HG03139 (cell line): ENCODE results near the gene NKD2.

Experiments
- ATAC-seq: cut with Tn5 transposase; IDR thresholded peaks from one replicate; pipeline ENCODE4 v1.9.1; 2021; ENCODE audit not compliant: unreplicated experiment

The NKD2 gene

GRCh38 chr5:978054-978453 is 30.5 kb upstream of the NKD2 start:
- no peak for ATAC-seq

GRCh38 chr5:978693-979092 is 29.9 kb upstream of the NKD2 start:
- no peak for ATAC-seq

GRCh38 chr5:979100-979817 is 29.3 kb upstream of the NKD2 start:
- ATAC-seq, result no peak

DNA sequence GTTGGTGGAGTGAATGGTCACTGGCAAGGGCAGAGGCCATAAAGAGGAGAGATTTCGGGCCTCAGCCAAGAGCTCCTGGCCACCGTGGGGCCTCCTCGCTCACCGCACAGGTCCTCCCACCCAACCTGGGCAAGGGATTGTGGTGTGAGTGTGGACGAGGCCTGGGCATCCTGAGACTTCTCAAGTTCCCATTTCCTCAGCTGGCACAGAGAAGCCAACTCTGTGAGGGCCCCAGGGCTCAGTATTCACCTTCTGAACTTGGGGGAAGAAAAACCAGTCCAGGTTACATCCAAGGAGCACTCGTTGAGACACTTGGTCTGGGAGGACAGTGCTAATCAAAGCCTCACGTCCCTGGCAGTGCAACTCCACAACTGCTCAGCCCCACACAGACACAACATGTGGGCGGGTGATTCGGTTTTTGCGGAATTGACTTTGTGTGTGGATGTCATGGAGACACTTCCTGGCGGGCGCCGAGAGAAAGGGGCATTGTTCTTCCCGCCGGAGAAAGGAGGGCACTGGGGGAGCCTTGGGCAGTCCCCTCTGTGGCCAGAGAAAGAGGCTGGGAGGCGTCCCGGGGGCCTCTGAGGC is 28.5 kb upstream of the NKD2 start:
- ATAC-seq, result no peak

- ATAC-seq, result no peak
Observed at GRCh38 chr5:980966-981365, 27.6 kb upstream of the NKD2 start.

DNA sequence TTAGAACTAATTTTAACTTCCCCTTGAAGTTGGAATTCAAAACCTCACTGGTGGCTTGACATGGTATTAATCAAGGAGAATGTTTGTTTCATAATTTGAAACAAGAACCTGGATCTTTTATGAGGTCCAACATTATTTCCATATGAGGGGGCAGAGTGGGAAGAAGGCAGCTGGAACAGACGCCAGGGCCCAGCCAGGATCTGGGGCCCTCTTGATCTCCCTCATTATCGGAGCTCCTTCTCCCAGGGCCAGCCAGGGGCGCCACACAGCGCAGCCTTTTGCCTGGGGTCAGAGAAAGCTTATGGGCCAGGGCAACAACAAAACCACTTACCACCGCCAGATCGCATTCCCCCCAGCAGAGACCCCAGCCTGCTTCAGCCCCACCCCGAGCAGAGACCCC is 27.1 kb upstream of the NKD2 start:
- no peak for ATAC-seq

DNA sequence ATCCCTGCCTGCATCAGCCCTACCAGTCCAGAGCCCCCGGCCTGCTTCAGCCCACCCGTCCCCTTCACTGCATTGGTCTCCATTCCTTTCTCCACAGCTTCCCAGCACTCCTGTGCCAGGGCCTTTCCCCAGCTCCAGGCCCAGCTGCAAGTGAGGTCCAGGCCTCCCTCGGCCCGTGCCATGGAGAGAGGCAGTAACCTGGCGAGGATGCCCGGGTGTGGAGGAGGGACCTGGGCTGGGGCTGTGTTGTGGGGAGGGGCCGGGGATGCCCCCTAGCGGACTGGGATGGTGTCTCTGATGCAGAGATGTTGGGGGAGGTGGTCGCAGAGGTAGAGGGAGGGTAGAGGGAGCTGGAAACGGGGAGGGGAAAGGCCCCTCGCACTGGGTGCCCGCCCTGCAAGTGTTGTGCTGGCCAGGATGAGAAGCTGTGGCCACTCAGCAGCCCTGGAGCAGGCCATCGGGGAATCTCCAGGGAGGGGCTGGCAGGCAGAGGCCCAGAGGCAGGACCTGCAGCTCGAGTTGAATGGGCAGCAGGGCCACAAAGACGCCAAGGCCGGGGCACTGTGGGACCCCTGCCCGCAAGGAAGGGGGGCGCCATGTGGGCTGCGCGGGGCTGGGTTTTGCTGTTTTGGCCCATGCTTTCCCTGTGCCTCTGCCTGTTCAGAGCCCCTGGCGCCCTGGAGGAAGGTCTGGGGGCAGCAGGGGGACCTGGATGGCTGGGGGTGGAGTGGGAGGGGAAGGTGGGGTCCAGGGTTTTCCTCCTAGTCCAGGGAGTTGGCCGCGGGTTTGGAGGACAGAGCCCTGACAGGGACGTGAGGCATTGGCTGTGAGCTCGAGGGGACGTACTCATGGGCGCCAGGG is 26.0 kb upstream of the NKD2 start:
- ATAC-seq, result no peak

GRCh38 chr5:983238-983524 is 25.4 kb upstream of the NKD2 start:
- ATAC-seq, result no peak

DNA sequence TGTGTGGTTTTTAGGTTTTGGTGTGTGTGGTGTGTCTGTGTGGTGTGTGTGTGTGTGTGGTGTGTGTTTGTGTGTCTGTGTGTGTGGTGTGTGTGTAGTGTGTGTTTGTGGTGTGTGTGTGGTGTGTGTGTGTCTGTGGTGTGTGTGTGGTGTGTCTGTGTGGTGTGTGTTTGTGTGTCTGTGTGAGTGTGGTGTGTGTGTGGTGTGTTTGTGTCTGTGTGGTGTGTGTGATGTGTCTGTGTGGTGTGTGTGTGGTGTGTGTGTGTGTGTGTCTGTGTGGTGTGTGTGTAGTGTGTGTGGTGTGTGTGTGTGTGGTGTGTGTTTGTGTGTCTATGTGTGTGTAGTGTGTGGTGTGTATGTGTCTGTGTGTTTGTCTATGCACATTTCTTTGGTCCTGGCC is 25.0 kb upstream of the NKD2 start:
- no peak for ATAC-seq

DNA sequence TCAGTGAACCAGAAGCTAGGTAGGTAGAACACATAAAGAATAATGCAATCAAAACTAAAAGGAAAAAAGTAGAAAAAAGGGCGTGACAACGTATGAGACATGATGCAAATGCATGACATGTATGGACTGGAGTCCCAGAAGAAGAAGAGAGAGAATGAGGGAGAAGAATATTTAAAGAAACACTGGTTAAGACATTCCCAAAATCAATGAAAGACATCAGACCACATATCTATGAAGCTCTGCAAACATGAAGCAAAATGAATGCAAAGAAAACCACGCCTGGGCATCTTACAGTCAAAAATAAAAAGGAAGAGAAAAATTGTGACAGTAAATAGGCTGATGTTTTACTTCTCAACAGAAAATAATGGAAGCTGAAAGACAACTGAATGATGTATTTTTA is 23.8 kb upstream of the NKD2 start:
- ATAC-seq, result no peak

- no peak for ATAC-seq
Observed at GRCh38 chr5:987761-988160, 20.8 kb upstream of the NKD2 start.

GRCh38 chr5:988322-988721 is 20.3 kb upstream of the NKD2 start:
- ATAC-seq, result no peak

- ATAC-seq, result no peak
Observed at GRCh38 chr5:989961-990530, 18.6 kb upstream of the NKD2 start.

DNA sequence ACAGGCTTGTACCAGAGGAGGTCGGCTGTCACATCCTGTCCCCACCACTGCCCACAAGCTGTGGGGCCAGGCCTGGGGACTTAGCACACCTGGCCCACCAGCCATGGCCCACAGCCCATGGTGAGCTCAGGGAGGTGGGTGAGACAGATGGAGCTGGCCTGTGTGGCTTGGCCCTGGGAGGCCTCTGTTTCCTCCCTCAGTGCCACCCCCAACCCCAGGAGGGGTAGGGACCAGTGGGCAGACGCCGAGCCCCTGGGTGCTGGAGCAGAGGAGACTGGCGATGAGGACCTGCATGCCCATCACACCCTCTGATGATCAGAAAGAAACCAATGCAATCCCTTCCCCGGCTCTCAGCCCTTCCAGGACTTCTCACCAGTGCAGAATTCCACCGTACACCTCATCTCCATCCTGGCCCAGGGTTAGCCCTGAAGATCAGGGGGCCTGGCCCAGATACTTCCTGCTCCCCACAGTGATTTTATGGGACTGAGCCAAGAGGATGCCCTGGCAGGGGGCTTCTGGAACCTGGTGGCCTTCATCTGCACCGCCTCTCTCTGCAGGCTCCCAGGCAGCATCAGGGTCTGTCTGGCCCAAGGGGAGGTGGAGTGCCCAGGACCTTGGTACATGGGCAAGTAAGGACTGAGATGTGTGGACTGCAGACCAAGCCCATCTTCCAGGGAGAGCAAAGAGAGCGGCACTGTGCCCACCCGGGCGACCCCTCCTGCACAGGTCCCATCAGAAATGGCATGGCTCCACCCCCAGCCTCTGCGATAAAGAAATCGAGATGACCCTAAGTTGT is 16.9 kb upstream of the NKD2 start:
- no peak for ATAC-seq

GRCh38 chr5:994272-994607 is 14.4 kb upstream of the NKD2 start:
- ATAC-seq, result no peak

DNA sequence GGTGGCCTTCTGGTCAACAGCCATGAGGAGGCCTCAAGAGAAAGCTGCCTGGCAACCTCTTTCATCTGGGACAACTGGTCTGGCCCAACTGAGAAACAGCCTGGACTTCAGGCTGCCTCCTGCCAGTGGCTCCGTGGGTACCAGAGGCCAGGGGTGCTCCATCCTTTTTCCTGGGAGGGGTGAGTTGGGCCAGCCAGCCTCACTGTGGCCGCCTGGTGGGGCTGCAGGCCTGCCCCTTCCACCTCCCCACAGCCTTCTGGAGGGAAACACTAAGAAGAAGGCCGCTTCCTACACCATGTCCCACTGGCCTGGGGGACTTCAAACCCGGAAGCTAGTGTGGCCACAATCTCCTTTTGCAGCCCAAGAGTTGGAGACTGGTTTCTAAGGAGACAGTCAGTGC is 13.8 kb upstream of the NKD2 start:
- no peak for ATAC-seq

GRCh38 chr5:995318-995717 is 13.3 kb upstream of the NKD2 start:
- ATAC-seq, result no peak

DNA sequence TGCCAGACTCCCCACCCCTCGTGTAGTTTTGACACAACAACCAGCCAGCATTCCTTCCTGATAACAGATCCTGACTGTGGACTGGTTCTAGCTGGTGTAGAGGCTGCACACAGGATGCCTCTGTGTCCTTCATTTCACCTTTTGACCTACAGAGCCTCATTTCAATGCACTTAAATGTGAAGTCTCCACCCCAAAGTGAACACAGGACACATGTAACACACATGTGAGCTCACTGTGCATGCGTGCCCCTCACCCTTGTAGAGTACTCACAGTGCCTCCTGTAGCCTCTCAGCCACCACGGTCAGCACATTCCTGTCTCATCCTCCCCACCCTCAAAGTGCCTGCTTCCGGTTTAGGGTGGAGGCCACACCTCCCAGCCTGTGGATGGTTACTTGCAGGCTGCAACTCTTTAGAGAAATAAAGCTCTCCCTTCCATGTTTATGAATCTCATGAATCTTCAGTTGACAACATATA is 11.6 kb upstream of the NKD2 start:
- ATAC-seq, result no peak

DNA sequence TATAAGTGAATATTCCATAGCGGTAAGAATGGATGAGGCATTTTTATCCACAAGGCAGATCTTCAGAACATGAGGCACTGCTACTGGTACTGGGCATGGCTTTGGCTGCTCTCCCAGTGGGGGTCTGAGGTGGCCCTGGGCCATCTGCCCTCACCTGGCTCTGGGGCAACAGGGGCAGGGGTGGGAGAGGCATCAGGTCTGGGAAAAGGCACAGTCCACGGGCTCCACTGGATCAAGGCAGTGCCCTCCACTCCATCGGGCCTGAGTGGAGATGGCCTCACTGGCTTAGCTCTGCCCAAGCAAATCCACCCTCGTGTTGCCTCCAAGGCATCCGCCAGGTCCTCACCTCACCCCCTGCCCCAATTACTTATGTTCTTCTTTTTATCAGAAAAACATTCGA is 10.9 kb upstream of the NKD2 start:
- ATAC-seq, result no peak

DNA sequence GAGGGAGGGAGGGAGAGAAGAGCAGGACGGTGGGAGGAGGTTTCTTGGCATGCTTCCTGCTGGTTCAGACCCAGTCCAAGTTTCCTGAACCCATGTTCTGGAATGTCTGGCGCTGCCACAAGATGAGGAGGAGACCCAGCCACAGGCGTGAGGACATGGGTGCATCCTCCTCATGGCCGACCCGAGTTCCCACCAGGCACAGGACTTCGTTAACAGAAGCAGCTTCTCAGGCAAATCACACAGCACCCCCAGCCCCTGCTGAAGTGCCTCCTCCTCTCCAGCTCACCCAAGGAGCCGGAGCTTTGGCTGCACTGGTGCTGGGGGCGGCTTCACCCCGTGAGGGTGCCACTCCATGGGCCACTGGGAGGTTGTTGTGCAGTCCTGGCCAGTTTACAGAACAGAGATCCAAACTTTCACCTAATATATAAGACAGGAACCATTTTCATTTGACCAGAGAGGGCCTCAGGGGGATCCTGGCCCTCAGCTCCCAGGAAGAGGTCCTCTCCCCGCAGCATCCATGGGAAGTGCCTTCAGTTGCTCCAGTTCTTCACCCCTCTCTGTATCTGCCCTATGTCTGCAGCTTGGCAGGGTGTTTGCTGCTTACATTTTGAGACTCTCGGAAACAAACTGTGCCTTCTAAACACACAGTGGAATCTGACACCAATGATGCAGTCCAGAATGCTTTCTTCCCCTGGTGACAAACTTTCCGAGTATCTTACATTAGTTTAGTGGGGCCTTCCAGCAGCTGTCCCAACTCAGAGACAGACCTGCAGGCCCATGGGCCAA is 10.2 kb upstream of the NKD2 start:
- ATAC-seq, result no peak
